ENCODE data around the gene SNAP29. TPM values are rescaled to one million over a fixed set of nuclear protein-coding genes. Genes with fewer than 3 reads are reported as not detected.

SNAP29 gene
- total and polyA plus RNA-seq, 9 of the 15 experiments (the other 6 are each of a cell fraction or from before 2014, with no cell fraction given) = 19.5 to 250 (median 75.9) TPM

DNA sequence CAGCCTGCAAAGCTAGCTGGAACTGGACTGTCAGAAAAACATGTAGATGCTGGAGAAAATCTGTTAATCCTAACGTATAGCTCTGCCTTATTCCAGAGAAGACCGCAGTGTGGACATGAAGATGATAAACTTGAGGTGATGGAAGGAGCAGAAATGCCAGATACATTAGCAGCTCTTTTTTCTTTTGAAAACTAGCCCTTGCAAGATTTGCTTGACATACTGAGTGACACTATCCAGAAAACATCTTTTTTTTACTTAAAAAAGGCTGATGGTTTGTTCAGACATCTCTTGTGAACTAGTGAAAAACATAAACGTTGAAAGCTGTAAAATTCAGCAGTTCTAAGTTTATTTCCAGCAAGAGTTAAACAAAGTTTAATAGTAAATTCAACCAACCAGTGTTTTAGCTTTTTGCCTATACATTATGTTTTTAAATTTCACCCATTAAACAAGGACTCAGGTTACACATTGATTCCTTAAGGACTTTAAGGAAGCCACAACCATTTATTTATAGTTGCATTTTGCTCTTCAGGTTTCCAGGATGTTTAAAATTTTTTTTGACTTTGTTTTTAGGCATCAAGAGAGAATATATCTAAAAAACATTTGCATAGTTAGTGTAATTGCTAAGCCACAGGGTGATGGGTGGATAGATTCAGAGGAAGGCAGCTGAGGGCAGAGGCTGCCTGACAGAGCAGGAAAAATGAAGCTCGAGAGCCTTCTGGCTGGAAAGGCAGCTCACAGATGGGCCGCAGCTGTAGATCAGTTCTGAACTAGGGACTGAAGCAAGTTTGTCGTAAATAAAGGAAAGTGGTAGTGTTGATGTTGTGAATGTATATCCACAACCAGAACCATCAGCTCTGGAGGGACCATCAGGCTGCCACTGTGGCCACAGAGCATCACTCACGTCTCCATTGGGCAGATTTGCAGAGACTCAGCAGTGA is 9.5 kb downstream of the SNAP29 start:
- CTCF ChIA-PET (ENCODE audit: low intra/inter-chr PET ratio) = no interaction called here
- H2AFZ ChIP-seq (ENCODE audit: low read depth, low read length) = peak overlapping the region; percentile 63
- H3K9ac ChIP-seq (ENCODE audit: insufficient read depth in 1 of 2, low read depth in 2 of 2, low read length in 2 of 2) = peak overlapping the region; percentile 52 to 59
- intact Hi-C loops (cut with micrococcal nuclease) (loop anchor here (5.0 kb wide), 1 partner anchor 94 kb away; no protein-coding TSS in a partner anchor), in situ Hi-C loops (cut with MboI) (no loop called here)
- peak in 1 of 4 experiments; percentile 41 for DNase-seq (ENCODE audit: extremely low read depth in 1 of 4, low spot score in 3 of 4)
- H3K4me3 ChIP-seq = no peak overlapping the region; the same call in 1 of the 2 replicates
- peaks cover 55 to 56% of the 10 kb centered on the region in 2 experiments for H3K4me1 ChIP-seq (replicated peaks in 1 of 2; ENCODE audit: control insufficient read depth in 2 of 2, insufficient read depth in 2 of 2, low read length in 2 of 2)
- POLR2A ChIA-PET = interaction anchor here (0.5 to 11.8 kb wide), 52 partner anchors 8 to 1070 kb away, joined by 3 to 172 read pairs (median 4); partner anchors contain the start of genes CRKL, LZTR1, PI4KA and SNAP29
- H3K9me3 ChIP-seq (replicated peaks; ENCODE audit: control insufficient read depth, insufficient read depth, low read depth, low read length) = no peaks in the 10 kb centered on the region
- peaks cover 59% of the 10 kb centered on the region for H3K36me3 ChIP-seq (ENCODE audit: control insufficient read depth, insufficient read depth, low read length)
- peak overlapping the region; percentile 74 for H3K27ac ChIP-seq (ENCODE audit: extremely low read depth, low read depth, low read length)
- peaks cover 48% of the 10 kb centered on the region for H3K79me2 ChIP-seq (ENCODE audit: control insufficient read depth, insufficient read depth, low read length)
- 0 out of 2 replicates have a peak, but pooled peaks cover 5% of the 10 kb centered on the region for H4K20me1 ChIP-seq (replicated peaks; ENCODE audit: control insufficient read depth, insufficient read depth, low read length)
- peaks cover 15% of the 10 kb centered on the region for H3K9me1 ChIP-seq (ENCODE audit: control insufficient read depth, insufficient read depth, low read length)
- no peaks in the 10 kb centered on the region for H3K27me3 ChIP-seq (ENCODE audit: control insufficient read depth in 2 of 2, insufficient read depth in 2 of 2, low read length in 2 of 2)
- ATAC-seq = no peak
- no TSS peak for BruUV-seq (replicated peaks)
- FAIRE-seq = no peak
- WGBS (ENCODE audit: insufficient coverage, low coverage, missing lambda C conversion rate) = 58% methylated on average over 7 of the region's 7 CpGs
- H3K4me2 ChIP-seq (ENCODE audit: insufficient read depth, low read length) = peak overlapping the region; percentile 82
- TF ChIP-seq EP400 (IDR thresholded peaks at IDR 0.05) (no peak), SAFB (IDR thresholded peaks at IDR 0.05; ENCODE audit: borderline replicate concordance, low read depth, low read length) (no peak), MYC (IDR thresholded peaks at IDR 0.05; ENCODE audit: low read depth, low read length) (0 out of 2 replicates have a peak, but pooled peaks have one; percentile 4), MYC (CRISPR knock-in tag; IDR thresholded peaks at IDR 0.05; ENCODE audit: borderline replicate concordance, low read depth) (no peak)
- TF ChIP-seq, protein P1, sequence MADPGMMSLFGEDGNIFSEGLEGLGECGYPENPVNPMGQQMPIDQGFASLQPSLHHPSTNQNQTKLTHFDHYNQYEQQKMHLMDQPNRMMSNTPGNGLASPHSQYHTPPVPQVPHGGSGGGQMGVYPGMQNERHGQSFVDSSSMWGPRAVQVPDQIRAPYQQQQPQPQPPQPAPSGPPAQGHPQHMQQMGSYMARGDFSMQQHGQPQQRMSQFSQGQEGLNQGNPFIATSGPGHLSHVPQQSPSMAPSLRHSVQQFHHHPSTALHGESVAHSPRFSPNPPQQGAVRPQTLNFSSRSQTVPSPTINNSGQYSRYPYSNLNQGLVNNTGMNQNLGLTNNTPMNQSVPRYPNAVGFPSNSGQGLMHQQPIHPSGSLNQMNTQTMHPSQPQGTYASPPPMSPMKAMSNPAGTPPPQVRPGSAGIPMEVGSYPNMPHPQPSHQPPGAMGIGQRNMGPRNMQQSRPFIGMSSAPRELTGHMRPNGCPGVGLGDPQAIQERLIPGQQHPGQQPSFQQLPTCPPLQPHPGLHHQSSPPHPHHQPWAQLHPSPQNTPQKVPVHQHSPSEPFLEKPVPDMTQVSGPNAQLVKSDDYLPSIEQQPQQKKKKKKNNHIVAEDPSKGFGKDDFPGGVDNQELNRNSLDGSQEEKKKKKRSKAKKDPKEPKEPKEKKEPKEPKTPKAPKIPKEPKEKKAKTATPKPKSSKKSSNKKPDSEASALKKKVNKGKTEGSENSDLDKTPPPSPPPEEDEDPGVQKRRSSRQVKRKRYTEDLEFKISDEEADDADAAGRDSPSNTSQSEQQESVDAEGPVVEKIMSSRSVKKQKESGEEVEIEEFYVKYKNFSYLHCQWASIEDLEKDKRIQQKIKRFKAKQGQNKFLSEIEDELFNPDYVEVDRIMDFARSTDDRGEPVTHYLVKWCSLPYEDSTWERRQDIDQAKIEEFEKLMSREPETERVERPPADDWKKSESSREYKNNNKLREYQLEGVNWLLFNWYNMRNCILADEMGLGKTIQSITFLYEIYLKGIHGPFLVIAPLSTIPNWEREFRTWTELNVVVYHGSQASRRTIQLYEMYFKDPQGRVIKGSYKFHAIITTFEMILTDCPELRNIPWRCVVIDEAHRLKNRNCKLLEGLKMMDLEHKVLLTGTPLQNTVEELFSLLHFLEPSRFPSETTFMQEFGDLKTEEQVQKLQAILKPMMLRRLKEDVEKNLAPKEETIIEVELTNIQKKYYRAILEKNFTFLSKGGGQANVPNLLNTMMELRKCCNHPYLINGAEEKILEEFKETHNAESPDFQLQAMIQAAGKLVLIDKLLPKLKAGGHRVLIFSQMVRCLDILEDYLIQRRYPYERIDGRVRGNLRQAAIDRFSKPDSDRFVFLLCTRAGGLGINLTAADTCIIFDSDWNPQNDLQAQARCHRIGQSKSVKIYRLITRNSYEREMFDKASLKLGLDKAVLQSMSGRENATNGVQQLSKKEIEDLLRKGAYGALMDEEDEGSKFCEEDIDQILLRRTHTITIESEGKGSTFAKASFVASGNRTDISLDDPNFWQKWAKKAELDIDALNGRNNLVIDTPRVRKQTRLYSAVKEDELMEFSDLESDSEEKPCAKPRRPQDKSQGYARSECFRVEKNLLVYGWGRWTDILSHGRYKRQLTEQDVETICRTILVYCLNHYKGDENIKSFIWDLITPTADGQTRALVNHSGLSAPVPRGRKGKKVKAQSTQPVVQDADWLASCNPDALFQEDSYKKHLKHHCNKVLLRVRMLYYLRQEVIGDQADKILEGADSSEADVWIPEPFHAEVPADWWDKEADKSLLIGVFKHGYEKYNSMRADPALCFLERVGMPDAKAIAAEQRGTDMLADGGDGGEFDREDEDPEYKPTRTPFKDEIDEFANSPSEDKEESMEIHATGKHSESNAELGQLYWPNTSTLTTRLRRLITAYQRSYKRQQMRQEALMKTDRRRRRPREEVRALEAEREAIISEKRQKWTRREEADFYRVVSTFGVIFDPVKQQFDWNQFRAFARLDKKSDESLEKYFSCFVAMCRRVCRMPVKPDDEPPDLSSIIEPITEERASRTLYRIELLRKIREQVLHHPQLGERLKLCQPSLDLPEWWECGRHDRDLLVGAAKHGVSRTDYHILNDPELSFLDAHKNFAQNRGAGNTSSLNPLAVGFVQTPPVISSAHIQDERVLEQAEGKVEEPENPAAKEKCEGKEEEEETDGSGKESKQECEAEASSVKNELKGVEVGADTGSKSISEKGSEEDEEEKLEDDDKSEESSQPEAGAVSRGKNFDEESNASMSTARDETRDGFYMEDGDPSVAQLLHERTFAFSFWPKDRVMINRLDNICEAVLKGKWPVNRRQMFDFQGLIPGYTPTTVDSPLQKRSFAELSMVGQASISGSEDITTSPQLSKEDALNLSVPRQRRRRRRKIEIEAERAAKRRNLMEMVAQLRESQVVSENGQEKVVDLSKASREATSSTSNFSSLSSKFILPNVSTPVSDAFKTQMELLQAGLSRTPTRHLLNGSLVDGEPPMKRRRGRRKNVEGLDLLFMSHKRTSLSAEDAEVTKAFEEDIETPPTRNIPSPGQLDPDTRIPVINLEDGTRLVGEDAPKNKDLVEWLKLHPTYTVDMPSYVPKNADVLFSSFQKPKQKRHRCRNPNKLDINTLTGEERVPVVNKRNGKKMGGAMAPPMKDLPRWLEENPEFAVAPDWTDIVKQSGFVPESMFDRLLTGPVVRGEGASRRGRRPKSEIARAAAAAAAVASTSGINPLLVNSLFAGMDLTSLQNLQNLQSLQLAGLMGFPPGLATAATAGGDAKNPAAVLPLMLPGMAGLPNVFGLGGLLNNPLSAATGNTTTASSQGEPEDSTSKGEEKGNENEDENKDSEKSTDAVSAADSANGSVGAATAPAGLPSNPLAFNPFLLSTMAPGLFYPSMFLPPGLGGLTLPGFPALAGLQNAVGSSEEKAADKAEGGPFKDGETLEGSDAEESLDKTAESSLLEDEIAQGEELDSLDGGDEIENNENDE (IDR thresholded peaks at IDR 0.05; ENCODE audit: low read depth, low read length) = no peak
- TF ChIP-seq, protein P2, sequence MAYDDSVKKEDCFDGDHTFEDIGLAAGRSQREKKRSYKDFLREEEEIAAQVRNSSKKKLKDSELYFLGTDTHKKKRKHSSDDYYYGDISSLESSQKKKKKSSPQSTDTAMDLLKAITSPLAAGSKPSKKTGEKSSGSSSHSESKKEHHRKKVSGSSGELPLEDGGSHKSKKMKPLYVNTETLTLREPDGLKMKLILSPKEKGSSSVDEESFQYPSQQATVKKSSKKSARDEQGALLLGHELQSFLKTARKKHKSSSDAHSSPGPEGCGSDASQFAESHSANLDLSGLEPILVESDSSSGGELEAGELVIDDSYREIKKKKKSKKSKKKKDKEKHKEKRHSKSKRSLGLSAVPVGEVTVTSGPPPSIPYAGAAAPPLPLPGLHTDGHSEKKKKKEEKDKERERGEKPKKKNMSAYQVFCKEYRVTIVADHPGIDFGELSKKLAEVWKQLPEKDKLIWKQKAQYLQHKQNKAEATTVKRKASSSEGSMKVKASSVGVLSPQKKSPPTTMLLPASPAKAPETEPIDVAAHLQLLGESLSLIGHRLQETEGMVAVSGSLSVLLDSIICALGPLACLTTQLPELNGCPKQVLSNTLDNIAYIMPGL (CRISPR knock-in tag; IDR thresholded peaks at IDR 0.05) = 0 out of 2 replicates have a peak, but pooled peaks have one; percentile 45
